H1 (cell line): ENCODE measurements around the gene EPB41L2. TPM values are rescaled to one million over a fixed set of nuclear protein-coding genes. Genes with fewer than 3 reads are reported as not detected.

Experiments
- CTCF ChIA-PET: fragments of 300-600 bp; sonication (Branson Sonifier 250); formaldehyde crosslinking; loops from one replicate; lab custom pipeline; 2021; ENCODE audit not compliant: partially characterized antibody; lab: Charles Lee
- POLR2A ChIA-PET: fragments of 300-600 bp; sonication (Branson Sonifier 250); formaldehyde crosslinking; loops from one replicate; lab custom pipeline; 2021; ENCODE audit warnings: inconsistent platforms; ENCODE audit not compliant: partially characterized antibody; lab: Charles Lee
- DNase-seq, 2 experiments: peaks; one replicate each; pipeline versions ENCODE4 v3.0.0 to v3.0.0-alpha.2; 2010 to 2022; ENCODE audit warnings: low spot score in 2 of 2, low read depth in 1 of 2, mixed read lengths in 1 of 2
- FAIRE-seq: peaks from 2 replicates; lab custom pipeline; 2011; peaks lifted over from hg19 to GRCh38; lab: Jason Lieb, UNC
- H2AFZ ChIP-seq: 2 replicates; pipeline ENCODE4 v1.8.1; 2012; ENCODE audit warnings: low read length, inconsistent platforms
- H2AK5ac ChIP-seq: 2 replicates; pipeline ENCODE4 v1.6.1; 2013; ENCODE audit warnings: low read depth, low read length
- H2BK120ac ChIP-seq: replicated peaks from 2 replicates; pipeline ENCODE3; 2013; ENCODE audit warnings: low read depth, low read length, inconsistent platforms
- H2BK12ac ChIP-seq: 2 replicates; pipeline ENCODE4 v1.6.1; 2013; ENCODE audit warnings: low read depth, low read length
- H2BK15ac ChIP-seq: 2 replicates; pipeline ENCODE4 v1.6.1; 2013; ENCODE audit warnings: low read length
- H2BK20ac ChIP-seq: 2 replicates; pipeline ENCODE4 v1.6.1; 2013; ENCODE audit warnings: low read length
- H2BK5ac ChIP-seq: 2 replicates; pipeline ENCODE4 v1.6.1; 2013; ENCODE audit warnings: low read depth, low read length
- H3K14ac ChIP-seq: 2 replicates; pipeline ENCODE4 v1.6.1; 2013; ENCODE audit warnings: inconsistent platforms; ENCODE audit not compliant: insufficient read length
- H3K18ac ChIP-seq: 2 replicates; pipeline ENCODE4 v1.6.1; 2013; ENCODE audit warnings: low read length; ENCODE audit errors: extremely low read depth
- H3K23ac ChIP-seq: 2 replicates; pipeline ENCODE4 v1.6.1; 2013; ENCODE audit warnings: inconsistent platforms; ENCODE audit not compliant: insufficient read length
- H3K23me2 ChIP-seq: 2 replicates; pipeline ENCODE4 v1.6.1; 2013; ENCODE audit warnings: low read depth, low read length
- H3K27ac ChIP-seq: 2 replicates; pipeline ENCODE4 v1.6.1; 2011; ENCODE audit warnings: low read depth, low read length, inconsistent platforms
- H3K27me3 ChIP-seq, 4 experiments: replicated peaks in 1 of 4; 1 replicate in 1 of 4; 2 replicates in 3 of 4; pipeline versions ENCODE4 v1.6.1 to v1.8.1; 2011 to 2013; ENCODE audit warnings: low read length in 3 of 4, mild to moderate bottlenecking in 3 of 4, inconsistent platforms in 2 of 4, mixed read lengths in 2 of 4, moderate library complexity in 1 of 4; ENCODE audit not compliant: control insufficient read depth in 3 of 4, insufficient read depth in 3 of 4; ENCODE audit errors: extremely low read depth in 1 of 4
- H3K36me3 ChIP-seq, 4 experiments: 2 replicates each; pipeline versions ENCODE4 v1.6.1 to v1.8.1; 2011 to 2013; ENCODE audit warnings: mild to moderate bottlenecking in 4 of 4, low read length in 3 of 4, moderate library complexity in 2 of 4, control low read depth in 1 of 4, inconsistent platforms in 1 of 4; ENCODE audit not compliant: insufficient read depth in 4 of 4, control insufficient read depth in 2 of 4
- H3K4ac ChIP-seq: replicated peaks from 2 replicates; pipeline ENCODE3; 2013; ENCODE audit warnings: low read length, low read depth, mixed read lengths, inconsistent platforms; ENCODE audit not compliant: insufficient read length
- H3K4me1 ChIP-seq, 4 experiments: replicated peaks in 1 of 4; 1 replicate in 1 of 4; 2 replicates in 3 of 4; pipeline versions ENCODE4 v1.6.1 to v1.8.1; 2011 to 2013; ENCODE audit warnings: low read length in 3 of 4, inconsistent platforms in 2 of 4, mixed read lengths in 1 of 4; ENCODE audit not compliant: insufficient read depth in 4 of 4, control insufficient read depth in 3 of 4
- H3K4me2 ChIP-seq, 2 experiments: 2 replicates each; pipeline versions ENCODE4 v1.6.1 to v1.8.1; 2011 to 2013; ENCODE audit warnings: low read depth in 2 of 2, low read length in 2 of 2, control low read depth in 1 of 2, inconsistent platforms in 1 of 2, mild to moderate bottlenecking in 1 of 2; ENCODE audit not compliant: insufficient read depth in 1 of 2
- H3K4me3 ChIP-seq, 4 experiments: fragments of 200-600, 300-600 bp in 1 of 4; sonication (generic), shearing (Covaris generic), sonication (Bioruptor Twin) in 1 of 4; 2 replicates each; pipeline versions ENCODE4 v1.5.1 to v1.8.1; 2011 to 2016; ENCODE audit warnings: low read length in 4 of 4, low read depth in 3 of 4, control low read depth in 2 of 4, inconsistent platforms in 2 of 4, mild to moderate bottlenecking in 2 of 4, mixed read lengths in 1 of 4, moderate library complexity in 1 of 4; ENCODE audit not compliant: insufficient read depth in 2 of 4; ENCODE audit errors: extremely low read depth in 1 of 4
- H3K56ac ChIP-seq: replicated peaks from 2 replicates; pipeline ENCODE3; 2013; ENCODE audit warnings: low read depth, mild to moderate bottlenecking, mixed read lengths, low read length, inconsistent platforms; ENCODE audit not compliant: insufficient read length
- H3K79me1 ChIP-seq: 2 replicates; pipeline ENCODE4 v1.6.1; 2013; ENCODE audit warnings: low read depth, low read length, control low read depth
- H3K79me2 ChIP-seq, 2 experiments: 2 replicates each; pipeline versions ENCODE4 v1.6.1 to v1.8.1; 2012 to 2013; ENCODE audit warnings: low read length in 2 of 2, mild to moderate bottlenecking in 2 of 2, inconsistent platforms in 1 of 2; ENCODE audit not compliant: insufficient read depth in 2 of 2, control insufficient read depth in 1 of 2
- H3K9ac ChIP-seq, 4 experiments: replicated peaks in 1 of 4; 1 replicate in 1 of 4; 2 replicates in 3 of 4; pipeline versions ENCODE4 v1.6.1 to v1.8.1; 2011 to 2013; ENCODE audit warnings: low read depth in 3 of 4, low read length in 3 of 4, control low read depth in 2 of 4, mild to moderate bottlenecking in 2 of 4, moderate library complexity in 2 of 4, inconsistent platforms in 1 of 4; ENCODE audit errors: extremely low read depth in 1 of 4
- H3K9me3 ChIP-seq, 2 experiments: 2 replicates each; pipeline versions ENCODE4 v1.6.1 to v1.8.1; 2012 to 2013; ENCODE audit warnings: mild to moderate bottlenecking in 2 of 2, moderate library complexity in 2 of 2, control low read depth in 1 of 2, inconsistent platforms in 1 of 2, low read depth in 1 of 2, low read length in 1 of 2, mixed read lengths in 1 of 2; ENCODE audit not compliant: insufficient read depth in 2 of 2
- H4K20me1 ChIP-seq, 2 experiments: replicated peaks in 1 of 2; 2 replicates each; pipeline versions ENCODE3 to v1.8.1; 2011 to 2013; ENCODE audit warnings: inconsistent platforms in 2 of 2, low read length in 2 of 2, mild to moderate bottlenecking in 1 of 2; ENCODE audit not compliant: insufficient read depth in 2 of 2, control insufficient read depth in 1 of 2
- H4K5ac ChIP-seq: 2 replicates; pipeline ENCODE4 v1.6.1; 2013; ENCODE audit warnings: low read length, low read depth, mixed read lengths, inconsistent platforms; ENCODE audit not compliant: insufficient read length
- H4K8ac ChIP-seq: 2 replicates; pipeline ENCODE4 v1.8.0; 2013; ENCODE audit warnings: mild to moderate bottlenecking, moderate library complexity, low read length, inconsistent platforms; ENCODE audit not compliant: insufficient read depth; ENCODE audit errors: extremely low read depth
- H4K91ac ChIP-seq: replicated peaks from 2 replicates; pipeline ENCODE3; 2013; ENCODE audit warnings: low read length, mixed read lengths, inconsistent platforms; ENCODE audit not compliant: insufficient read length
- HDAC2 ChIP-seq, 2 experiments: fragments of 300-600 bp in 1 of 2; sonication (generic) in 1 of 2; IDR thresholded peaks; 2 replicates each; pipeline ENCODE4 v1.6.1; 2011 to 2012; ENCODE audit warnings: low read depth in 2 of 2, low read length in 2 of 2, mild to moderate bottlenecking in 2 of 2, moderate library complexity in 2 of 2, borderline replicate concordance in 1 of 2, inconsistent platforms in 1 of 2
- NANOG ChIP-seq: IDR thresholded peaks from 2 replicates; pipeline ENCODE4 v1.6.1; 2011; ENCODE audit warnings: low read length, low read depth, mild to moderate bottlenecking, inconsistent platforms; ENCODE audit not compliant: insufficient read depth, poor library complexity, severe bottlenecking
- POU5F1 ChIP-seq: IDR thresholded peaks from 2 replicates; pipeline ENCODE4 v1.6.1; 2011; ENCODE audit warnings: low read depth, mild to moderate bottlenecking, low read length, moderate library complexity
- SRF ChIP-seq: IDR thresholded peaks from 2 replicates; pipeline ENCODE4 v1.6.1; 2011; ENCODE audit warnings: mild to moderate bottlenecking, low read depth, low read length, moderate library complexity
- WGBS, 2 experiments: shearing (Covaris generic) in 1 of 2; methylation state at CpG; one replicate each; pipeline versions ENCODE4 v1.1.6 to v1.1.7; 2013 to 2015; ENCODE audit warnings: low lambda C conversion rate in 2 of 2, mixed read lengths in 2 of 2, inconsistent platforms in 1 of 2, low coverage in 1 of 2, missing lambda C conversion rate in 1 of 2; ENCODE audit not compliant: insufficient replicate concordance in 2 of 2, insufficient coverage in 1 of 2, insufficient read length in 1 of 2; ENCODE audit errors: extremely low coverage in 1 of 2, missing lambda C conversion rate in 1 of 2; 5-methylcytosine and 5-hydroxymethylcytosine counted together
- polyA plus RNA-seq, 7 experiments: library from polyadenylated mRNA; depleted of rRNA in 3 of 7; stranded (reverse) in 5 of 7; unstranded in 2 of 7; fragments of >200 nt in 5 of 7; fragments of 200-250 nt in 2 of 7; gene quantifications; 1 replicate in 5 of 7; 2 replicates in 1 of 7; 4 replicates in 1 of 7; pipeline versions ENCODE4 v1.2.1 to v1.2.3, GENCODE V29; 2011 to 2013; ENCODE audit warnings: missing spikeins in 2 of 7, mixed read lengths in 2 of 7
- total RNA-seq: library from RNA; stranded (reverse); fragmentation: NEBNext Ultra II Directional; extraction: Animal tissue kit (Norgen Biotek cat#: 25700); gene quantifications from 2 replicates; pipeline ENCODE4 v1.2.1, GENCODE V29; 2021

The EPB41L2 gene
- total and polyA plus RNA-seq, 2 of the 8 experiments (the other 6 are each of a cell fraction or from before 2014, with no cell fraction given), result 22.5 to 123 TPM

DNA sequence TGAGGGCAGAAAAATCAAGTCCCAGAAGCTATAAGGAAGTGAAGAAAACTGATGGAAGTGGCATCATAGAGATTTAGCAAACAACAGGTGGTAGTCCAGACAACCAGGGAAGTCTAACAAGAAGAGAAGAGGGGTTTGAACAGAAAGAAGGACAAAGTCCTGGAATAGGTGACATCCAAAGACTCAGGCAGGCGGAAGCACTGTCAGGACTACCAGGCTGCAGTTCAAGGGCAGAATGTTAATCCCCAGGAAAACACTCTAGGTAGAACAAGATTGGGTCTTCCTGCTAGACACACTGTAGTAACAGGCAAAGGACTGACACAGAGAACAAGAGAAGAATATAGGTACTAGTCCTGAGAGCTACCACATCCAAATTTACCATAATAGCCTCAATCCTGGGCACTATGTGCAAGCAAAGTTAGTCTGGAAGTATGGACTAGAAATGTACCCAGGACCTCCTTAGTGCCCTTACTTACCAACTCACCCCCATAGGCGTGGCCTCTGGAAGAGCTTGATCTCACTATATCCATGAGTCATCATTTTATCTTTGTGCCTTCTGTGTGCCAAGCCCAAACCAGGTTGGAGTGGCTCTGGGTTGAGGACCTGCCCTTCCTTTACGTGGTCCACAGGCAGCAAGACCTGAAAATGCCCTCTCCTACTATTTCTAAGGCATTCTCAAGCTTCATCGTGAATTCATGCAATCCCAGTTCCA lies 2.2 kb upstream of the EPB41L2 start:
- 0 out of 2 replicates have a peak overlapping the region, but pooled peaks have one; percentile 1 for H2BK15ac ChIP-seq
- no peak overlapping the region for H3K4me3 ChIP-seq
- H2AFZ ChIP-seq, result no peak overlapping the region
- H3K79me1 ChIP-seq, result peaks cover 3% of the 10 kb centered on the region; the same call in 1 of the 2 replicates
- no peak for FAIRE-seq
- H3K14ac ChIP-seq, result no peak overlapping the region
- no peaks in the 10 kb centered on the region for H3K36me3 ChIP-seq
- no peak overlapping the region for H3K27ac ChIP-seq
- 83% methylated on average over 4 of the region's 4 CpGs; no CpG with 5 or more reads in 1 of the 2 experiments for WGBS, 2 experiments
- H3K4me1 ChIP-seq, result peaks cover 2 to 15% (median 7%) of the 10 kb centered on the region in 4 experiments; a peak in 5 of 7 replicates
- no peak overlapping the region for H2BK12ac ChIP-seq
- ChIA-PET POLR2A (no interaction called here), CTCF (interaction anchor here (0.7 to 1.9 kb wide), 6 partner anchors 10 to 469 kb away, joined by 3 to 6 read pairs (median 4); no protein-coding TSS in a partner anchor)
- H2BK5ac ChIP-seq, result no peak overlapping the region
- H4K20me1 ChIP-seq, result no peaks in the 10 kb centered on the region
- H3K18ac ChIP-seq, result no peak overlapping the region
- H3K4ac ChIP-seq, result no peak overlapping the region
- no peak overlapping the region for H2BK120ac ChIP-seq
- no peak overlapping the region for H2AK5ac ChIP-seq
- H4K5ac ChIP-seq, result no peak overlapping the region
- no peak overlapping the region for H3K56ac ChIP-seq
- no peaks in the 10 kb centered on the region for H3K9me3 ChIP-seq
- H4K8ac ChIP-seq, result no peak overlapping the region
- DNase-seq, result no peak
- H3K79me2 ChIP-seq, result peaks cover 0 to 21% of the 10 kb centered on the region in 2 experiments; a peak in 2 of 4 replicates
- no peak overlapping the region for H3K4me2 ChIP-seq
- 0 out of 2 replicates have a peak overlapping the region, but pooled peaks have one; percentile 17 for H2BK20ac ChIP-seq
- TF ChIP-seq NANOG (no peak), SRF (no peak), HDAC2 (IDR thresholded peaks at IDR 0.05; ENCODE audit: borderline replicate concordance in 1 of 2, low read depth in 2 of 2, low read length in 2 of 2) (no peak), POU5F1 (no peak)
- H3K23me2 ChIP-seq, result peaks cover 7% of the 10 kb centered on the region
- no peak overlapping the region for H3K9ac ChIP-seq
- H4K91ac ChIP-seq, result no peak overlapping the region
- H3K23ac ChIP-seq, result no peak overlapping the region
- no peaks in the 10 kb centered on the region for H3K27me3 ChIP-seq
